NCI-H226 (cell line): ENCODE measurements around the gene ARMS2.

Experiments
- DNase-seq: peaks from one replicate; pipeline ENCODE4 v3.0.0-alpha.2; 2015

The ARMS2 gene

GRCh38 chr10:122474131-122474818 is 19.8 kb downstream of the ARMS2 start:
- DNase-seq, result no peak

- no peak for DNase-seq
Measured at GRCh38 chr10:122475100-122475499, 20.6 kb downstream of the ARMS2 start.

- no peak for DNase-seq
Measured at GRCh38 chr10:122475591-122476332, 21.3 kb downstream of the ARMS2 start.

- no peak for DNase-seq
Measured at GRCh38 chr10:122476333-122476695, 21.9 kb downstream of the ARMS2 start.

DNA sequence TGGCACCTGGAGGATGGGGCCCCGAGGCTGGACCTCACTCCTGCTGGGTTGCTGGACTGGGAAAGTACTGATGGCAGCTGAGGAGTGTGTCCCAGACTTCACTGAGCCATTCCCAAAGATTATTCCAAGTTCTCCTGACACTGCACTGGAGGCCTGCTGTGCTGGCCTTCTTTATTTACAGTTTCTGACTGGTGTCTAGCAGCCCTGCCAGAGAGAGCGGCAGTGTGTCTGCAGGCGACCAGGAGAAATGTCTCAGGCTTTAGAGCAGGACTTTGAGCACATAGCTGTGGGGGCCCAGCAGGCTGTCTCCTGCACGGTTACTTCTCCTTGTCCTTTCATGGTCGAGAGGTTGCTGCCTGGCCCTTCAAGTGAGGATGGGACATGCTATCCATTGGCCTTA is 23.0 kb downstream of the ARMS2 start:
- DNase-seq, result no peak

GRCh38 chr10:122478971-122479370 is 24.5 kb downstream of the ARMS2 start:
- no peak for DNase-seq

DNA sequence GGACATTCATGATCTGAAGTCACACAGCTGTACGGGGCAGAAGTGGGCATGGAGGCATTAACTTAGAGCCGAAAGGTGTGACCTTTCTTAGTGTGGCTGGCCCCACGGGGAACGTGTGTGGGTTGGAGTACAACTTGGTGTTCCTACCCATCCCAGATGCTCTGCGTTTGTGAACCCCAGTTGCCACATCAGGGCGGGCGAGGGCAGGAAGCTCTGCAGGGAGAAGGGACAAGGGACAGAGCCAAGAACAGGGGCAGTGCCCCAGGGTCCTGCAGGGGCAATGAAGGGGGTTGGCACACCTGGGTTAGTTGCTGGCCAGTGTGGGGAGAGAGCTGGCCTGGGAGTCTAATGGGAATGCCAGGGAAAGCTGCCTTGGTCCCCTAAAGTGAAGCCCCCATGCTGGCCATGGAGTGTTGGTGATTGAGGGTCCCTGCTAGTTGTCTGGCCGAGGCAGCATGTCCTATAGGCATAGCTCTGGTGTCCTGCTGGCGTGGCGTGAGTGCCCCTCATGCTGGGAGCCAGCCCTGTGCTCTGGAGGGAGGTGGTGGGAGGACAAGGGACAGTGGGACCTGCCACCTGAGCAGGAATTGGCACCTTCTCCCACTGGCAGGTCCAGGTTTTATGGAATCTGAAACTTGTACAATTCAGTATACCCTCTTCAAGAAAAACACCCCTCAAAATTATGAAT is 25.8 kb downstream of the ARMS2 start:
- no peak for DNase-seq

GRCh38 chr10:122481296-122482056 is 27.0 kb downstream of the ARMS2 start:
- no peak for DNase-seq

GRCh38 chr10:122484276-122485060 is 30.0 kb downstream of the ARMS2 start:
- DNase-seq, result no peak

DNA sequence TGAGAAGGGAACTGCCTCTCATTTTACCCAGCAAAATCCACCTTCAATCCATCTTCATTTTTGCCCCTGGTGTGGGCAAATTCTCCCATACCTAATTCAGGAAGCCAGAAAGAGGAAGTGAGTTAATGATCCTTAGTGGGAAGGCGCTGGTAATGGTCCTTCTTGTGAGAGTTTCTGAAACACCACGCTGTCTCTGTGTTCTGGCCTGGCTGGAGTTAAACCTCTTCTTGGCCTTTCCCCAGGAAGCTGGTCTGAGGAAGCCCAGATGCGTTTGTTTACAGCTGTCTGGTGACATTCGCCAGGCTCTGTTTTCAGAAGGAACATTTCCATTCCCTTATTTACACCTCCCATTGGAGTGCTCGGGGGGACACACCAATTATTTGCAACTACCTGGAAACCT is 31.2 kb downstream of the ARMS2 start:
- DNase-seq, result no peak

DNA sequence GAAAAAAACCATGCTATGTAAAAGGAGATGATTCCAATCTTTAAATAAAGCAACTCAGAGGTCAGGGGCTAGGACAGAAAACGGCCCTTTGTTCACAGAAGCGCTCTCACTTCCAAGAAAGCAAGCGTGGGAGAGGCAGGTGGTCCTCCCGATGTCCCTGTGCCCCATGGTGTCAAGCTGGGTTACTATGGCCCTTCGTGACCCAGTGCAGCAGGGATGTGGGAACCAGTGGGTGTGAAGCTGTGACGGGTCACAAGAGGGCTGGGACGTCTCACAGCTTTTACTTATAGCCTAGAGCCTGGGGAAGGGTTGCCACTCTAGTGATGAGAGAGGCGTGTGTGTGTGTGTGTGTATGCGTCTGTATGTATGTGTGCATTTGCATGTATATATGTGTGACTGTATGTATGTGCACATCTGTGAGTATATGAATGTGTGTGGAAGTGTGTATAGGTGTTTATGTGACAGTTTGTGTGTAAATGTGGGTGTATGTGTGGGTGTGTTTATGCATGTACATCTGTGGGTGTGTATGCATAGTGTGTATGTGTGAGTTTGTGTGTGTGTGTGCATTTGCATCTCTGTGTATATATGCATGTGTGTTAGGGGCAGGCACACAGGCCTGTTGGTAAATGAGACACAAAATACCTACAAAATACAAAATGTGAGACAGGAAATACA is 32.1 kb downstream of the ARMS2 start:
- no peak for DNase-seq

GRCh38 chr10:122487174-122487765 is 32.8 kb downstream of the ARMS2 start:
- DNase-seq, result no peak

GRCh38 chr10:122490268-122490667 is 35.8 kb downstream of the ARMS2 start:
- DNase-seq, result no peak

GRCh38 chr10:122490786-122491680 is 36.6 kb downstream of the ARMS2 start:
- DNase-seq, result no peak

DNA sequence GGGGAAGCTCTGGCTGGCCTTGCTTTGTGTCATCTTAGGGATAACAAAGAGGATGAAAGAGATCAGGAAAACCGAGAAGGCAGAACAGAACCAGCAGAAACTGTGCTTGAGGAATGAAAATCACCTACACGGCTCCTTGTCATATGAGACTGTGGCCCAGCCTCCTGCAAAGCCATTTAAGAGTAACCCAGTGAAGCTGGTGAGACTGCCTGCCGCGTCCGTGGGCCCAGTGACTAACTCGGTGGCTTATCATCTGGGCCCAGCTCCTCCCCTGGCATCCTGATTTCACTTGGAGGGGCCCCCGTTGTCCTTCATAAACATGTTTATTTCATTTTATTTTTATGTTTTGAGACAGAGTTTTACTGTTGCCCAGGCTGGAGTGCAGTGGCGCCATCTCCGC is 37.6 kb downstream of the ARMS2 start:
- no peak for DNase-seq

- no peak for DNase-seq
Measured at GRCh38 chr10:122492999-122493481, 38.6 kb downstream of the ARMS2 start.

DNA sequence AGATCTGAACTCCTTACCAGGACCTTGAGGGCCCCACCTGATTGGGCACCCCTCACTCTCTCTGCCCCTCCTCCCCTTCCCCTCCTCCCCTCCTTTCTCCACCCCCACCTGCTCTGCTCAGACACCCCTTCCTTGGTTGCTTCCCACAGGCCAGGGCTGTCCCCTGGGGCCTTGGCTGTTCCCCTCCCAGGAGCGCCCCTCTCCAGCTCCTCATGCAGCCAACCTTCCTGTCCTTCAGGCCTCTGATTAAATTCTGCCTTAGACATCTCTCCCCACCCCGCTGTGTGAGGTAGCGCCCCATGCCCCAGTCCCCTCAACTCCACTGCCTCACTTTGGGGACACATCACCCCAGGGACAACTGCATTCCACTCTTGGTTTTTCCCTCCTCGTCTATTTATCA is 39.3 kb downstream of the ARMS2 start:
- DNase-seq, result no peak

DNA sequence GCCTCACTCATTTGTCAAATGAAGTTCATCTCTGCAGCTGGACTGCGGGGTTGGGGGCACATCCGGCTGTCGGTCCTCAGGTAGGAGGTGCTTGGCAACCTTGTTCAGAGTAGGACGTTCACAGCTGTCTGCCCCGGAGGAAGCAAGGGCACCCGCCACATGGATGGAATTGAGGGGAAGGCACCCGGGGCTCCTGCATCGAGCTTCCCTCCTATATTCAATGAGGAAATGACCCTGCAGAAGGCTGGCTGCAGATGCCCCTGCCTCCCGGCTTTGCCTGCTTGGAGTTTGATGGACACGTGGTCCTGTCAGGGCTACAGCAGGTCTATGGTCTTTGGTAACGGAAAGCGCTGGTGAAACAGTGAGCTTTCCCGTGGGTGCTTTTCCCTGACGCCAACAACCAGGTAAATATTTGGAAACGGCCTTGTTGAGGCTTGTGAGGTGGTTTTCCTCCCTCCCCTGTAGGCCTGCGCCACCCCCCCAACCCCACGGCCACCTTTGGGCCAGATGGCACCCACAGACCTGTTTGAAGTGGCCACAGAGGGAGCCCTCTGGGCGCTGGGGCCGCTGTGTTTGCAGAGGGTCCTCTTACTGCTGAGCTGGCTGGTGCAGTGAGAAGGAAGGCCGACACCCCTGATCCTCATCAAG is 39.8 kb downstream of the ARMS2 start:
- DNase-seq, result no peak

GRCh38 chr10:122494833-122495232 is 40.4 kb downstream of the ARMS2 start:
- peak; percentile 69 for DNase-seq
